Stimulated activated CD4-positive, alpha-beta T cell treated with anti-CD3 and anti-CD28 coated beads, Interleukin-15, amount 100 ng/mL, for 24 hours (primary cell): ENCODE results near the gene OPA1.

Experiments used
- DNase-seq: peaks from one replicate; pipeline ENCODE4 v3.0.0-alpha.2; 2020

Gene OPA1

DNA sequence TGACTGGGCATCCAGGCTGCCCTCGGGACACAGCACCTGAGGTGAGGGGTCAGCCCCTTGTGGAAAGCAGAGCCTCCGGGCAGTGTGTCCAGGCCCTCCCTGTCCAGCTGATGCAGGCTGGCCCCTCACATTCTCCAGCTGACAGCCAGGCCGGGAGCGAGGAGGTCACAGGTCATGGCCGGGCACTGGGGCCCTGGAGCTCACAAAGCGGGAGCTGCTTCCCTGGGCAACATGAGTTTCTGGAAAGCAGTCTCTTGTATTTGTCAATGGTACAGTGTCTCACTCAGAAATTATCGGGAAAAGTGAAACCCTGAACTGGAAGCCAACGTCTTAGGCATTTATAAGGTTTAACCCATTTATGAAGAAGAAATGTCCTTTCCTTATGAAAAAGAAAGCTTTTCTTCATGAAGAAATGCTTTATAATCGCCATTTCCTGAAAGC, 118.5 kb downstream of the OPA1 start:
- DNase-seq = no peak

DNA sequence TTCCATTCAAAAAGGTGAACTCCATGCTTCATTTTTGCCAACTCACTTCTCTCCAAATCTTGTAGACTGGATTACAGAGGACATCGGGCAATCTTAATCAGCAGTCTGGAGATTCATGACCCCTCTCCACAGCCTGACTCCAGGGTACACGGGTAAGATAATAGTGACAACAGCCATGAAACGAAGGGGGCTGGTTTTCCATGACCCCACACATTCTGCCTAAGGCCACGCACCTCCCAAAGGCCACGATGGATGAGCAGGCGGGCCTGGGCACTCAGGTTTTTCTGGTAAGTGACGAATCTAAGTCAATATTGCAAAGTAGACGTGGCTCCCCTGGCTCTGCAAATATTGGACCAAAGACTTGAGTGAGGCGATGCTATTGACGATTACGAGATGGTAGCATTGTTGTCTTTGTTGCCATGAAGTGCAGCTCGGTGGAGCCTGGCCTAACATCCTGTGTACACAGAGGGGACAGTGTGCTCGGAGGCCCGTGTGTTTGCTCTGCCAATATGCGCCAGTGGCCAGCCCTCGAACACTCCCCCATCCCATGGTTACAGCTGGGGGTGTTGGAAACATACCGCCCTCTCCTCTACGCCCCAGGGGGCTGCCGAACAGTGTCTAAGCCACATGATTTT, 119.1 kb downstream of the OPA1 start:
- no peak for DNase-seq

DNA sequence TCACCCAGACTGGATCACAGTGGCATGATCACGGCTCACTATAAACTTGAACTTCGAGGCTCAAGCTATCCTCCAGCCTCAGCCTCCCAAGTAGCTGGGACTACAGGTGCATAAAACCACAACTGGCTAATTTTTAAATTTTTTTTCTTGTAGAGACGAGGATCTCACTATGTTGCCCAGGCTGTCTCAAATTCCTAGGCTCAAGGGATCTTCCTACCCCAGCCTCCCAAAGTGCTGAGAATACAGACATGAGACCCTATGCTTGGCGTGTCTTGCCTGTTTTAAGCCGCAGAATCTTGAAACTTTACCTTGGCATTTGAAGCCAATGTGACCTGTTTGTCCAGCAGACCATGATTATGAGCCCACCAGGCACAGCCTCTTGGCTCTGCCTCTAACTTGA, 119.9 kb downstream of the OPA1 start:
- DNase-seq = no peak

DNA sequence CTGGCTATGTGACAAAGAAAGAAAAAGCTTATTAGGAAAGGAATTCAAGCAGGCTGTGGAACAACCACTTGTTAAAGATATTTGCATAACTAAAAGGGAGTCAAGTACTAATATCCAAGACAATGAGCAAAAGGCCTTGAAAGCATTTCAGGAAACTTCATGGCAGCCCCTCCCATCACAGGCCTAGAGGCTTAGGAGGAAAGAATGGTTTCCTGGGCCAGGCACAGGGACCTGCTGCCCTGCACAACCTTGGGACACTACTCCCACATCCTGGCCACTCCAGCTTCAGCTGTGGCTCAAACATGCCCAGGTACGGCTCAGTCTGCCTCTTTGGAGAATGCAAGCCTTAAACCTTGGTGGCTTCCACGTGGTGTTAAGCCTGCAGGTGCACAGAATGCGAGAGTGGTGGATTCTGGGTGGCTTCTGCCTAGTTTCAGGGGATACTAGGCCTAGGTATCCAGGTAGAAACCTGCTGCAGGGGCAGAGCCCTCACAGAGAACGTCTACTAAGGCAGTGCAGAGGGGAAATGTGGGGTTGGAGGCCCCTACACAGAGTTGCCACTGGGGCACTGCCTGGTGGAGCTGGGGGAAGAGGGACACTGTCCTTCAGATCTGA, 121.6 kb downstream of the OPA1 start:
- no peak for DNase-seq

DNA sequence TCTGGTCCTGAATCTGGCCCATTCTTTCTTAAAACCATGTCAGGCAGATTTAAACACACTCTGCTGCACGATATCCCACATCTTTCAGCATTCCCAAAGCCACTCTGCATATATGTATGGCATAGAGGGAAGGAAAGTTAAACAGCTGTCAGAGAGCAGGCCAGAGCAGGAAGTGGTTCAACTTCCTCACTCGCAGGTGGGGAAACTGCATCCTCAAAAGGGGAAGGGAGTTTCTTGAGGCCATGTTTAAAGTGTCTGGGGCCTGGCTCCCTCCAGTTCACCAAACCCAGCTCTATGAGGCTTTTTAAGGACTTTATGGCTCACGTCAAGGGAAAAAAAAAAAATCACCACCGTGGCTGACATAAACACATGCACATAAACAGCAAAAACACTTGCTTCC, 123.1 kb downstream of the OPA1 start:
- no peak for DNase-seq

DNA sequence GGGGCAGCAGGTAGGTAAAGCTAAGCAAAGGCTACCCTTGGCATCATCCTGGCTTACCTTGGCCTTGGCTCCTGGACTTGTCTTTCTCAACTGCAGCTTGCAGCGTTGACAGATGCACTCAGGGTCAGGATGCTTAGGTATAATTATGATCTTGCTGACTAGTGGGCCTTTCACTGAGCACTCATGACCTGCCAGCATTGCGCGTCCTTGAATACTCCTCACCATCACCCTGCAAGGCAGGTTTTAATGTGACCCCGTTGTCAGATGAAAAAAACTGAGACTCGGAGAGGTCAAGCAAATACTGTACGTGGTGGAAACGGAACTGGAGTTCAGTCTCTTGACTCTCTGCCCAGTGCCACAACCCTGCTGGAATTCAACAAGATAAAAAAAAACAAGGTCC, 126.7 kb downstream of the OPA1 start:
- DNase-seq = no peak

DNA sequence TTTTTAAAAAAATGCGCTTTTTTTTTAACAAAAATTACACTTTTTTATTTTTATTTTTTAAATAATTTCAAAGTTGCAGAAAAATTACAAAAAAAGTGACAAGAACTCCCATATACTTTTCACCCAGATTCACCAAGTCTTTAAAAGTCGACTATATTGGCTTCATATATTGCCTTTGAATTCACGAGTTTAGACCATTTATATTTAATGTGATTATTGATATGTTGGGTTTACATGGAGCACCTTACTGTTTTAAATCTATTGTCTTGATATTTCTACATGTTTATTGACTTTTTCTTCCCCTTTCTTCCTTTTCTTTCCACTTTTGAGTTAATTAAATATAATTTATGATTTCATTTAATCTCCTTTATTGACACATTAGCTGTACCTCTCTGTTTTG, 127.2 kb downstream of the OPA1 start:
- DNase-seq = no peak

DNA sequence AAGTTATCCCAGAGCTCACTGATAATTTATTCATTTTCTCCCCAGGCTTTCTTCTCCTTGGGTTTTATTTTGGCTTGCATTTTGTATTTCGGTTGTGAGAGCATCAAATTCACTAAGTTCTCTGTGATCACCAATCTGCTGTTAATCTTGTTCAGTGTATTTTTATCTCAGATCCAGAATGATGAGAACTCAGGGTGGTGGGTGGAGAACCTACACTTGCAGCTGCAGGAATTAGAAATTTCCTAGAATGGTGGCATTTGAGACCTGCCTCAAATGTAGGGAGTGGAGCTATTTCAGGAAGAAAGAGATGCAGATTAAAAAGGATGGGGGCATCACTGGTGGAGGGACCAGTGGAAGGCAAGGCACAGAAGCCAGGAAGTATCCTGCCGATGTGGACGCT, 129.6 kb downstream of the OPA1 start:
- DNase-seq = no peak

DNA sequence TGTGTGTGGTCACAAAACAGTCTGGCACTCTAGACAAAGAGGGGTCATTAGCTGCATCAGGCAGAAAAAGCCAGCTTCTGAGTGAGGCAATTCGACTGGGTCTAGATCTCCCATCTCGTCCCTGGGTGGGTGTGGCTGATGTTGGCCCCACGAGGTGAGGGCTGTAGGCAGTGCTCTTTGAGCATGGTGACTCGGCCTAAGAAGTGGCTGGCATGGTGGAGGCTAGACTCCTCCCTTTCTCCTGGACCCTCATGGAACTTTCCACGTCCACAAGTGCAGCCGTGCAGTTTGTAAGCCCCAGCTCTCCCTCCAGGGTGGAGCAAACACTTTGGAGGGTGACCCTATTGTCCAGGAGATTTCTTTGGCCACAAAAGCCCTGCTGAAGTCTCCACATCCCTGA, 134.1 kb downstream of the OPA1 start:
- no peak for DNase-seq

DNA sequence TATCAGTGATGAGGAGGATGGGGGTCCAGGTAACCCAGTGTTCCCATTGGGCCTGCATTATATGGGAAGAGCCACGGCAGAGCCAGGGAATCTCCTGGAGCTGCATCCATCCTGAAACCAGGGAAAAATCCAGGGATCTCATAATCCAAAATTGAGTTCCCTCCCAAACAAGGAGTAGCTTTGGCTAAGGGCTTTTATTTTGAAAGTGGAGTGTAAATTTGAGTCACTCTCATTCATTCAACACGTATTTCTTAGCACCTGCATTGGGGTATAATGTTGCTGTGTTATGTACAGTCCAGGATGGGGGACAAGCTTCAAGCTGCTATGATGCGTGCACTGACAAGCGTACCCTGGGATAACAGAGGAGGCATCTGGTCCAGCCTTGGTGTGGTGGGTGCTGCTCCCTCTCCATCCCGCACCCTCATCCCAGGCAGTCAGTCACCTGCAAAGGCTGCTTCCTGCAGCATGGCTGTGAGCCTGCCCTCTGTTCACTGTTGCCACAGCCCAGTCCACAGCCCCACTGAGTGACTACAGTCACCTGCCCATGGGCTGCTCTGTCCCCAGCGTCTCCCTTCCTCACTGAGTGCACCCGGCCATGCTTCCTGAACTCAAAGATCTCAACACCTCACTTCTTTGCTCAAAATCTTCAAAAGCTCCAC, 135.6 kb downstream of the OPA1 start:
- DNase-seq = no peak

DNA sequence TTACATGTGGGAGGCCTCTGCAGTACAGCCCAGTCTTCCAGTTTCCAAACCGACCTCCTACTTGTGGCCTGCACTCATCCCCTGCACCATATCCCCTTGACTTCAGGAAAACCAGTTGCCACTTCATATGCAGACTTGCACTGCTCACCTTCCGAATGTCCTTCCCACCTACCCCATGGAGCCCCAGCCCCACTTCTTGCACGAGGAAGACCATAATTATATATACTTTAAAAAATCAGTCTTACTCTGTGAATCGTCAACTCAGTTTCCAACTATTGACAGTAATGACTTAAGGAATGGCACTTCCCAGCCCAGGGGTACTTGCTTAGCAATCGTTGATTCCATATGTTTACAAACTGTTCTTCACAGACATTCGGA, 136.1 kb downstream of the OPA1 start:
- no peak for DNase-seq

DNA sequence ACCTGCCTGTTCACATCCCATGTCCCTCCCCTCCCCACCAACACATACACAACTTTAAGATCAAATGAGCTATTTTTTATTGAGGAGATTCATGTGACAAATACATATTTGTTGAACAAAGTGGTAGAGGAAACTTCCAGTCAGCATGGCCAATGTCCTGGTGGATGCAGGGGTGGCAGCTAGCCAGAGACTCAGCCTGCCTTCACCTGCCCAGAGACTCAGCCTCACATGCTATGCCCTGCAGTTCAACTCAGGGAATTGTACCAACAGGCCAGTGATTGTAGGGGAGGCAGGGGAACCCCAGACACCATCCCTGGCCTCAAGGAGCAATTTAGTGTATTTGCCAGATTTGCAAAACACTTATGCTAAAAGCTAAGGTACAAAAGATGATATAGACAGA, 136.6 kb downstream of the OPA1 start:
- DNase-seq = no peak

DNA sequence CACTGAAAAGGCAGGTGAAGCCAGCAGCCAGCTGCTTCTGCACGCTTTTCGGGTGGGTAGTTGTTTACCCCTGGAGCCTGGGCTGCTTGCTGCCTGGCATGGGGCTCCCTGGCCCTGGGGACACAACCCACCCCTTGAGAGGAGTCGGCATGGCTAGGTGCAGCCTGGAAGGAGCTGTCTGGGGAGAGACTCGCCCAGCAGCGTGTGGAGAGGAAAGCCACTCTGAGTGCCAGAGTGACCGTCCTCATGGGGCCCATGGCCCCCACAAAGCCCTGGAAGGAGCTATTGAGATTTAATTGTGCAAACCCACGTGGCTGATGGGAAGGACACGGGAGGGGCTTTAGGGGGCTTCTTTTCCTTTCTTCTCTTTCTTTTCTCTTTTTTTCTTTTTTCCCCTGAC, 137.5 kb downstream of the OPA1 start:
- DNase-seq = no peak

DNA sequence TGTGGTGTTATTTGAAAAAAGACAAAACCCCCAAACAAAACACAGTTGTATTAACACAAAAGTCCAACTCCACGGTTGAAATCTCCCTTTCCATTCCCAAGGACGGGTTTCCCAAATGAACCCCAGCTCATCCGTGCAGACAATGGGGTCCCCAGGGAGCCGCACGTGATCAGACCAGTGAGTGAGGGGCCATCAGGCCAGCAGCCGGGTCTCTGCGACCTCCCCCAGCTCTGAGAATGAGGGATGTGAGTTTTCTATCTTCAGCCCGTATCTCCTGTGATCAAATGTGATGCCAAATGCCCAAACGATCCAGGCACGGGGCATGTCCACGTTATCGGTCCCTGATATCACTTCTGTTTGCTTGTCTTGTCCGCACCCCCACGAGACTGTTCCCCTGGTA, 138.0 kb downstream of the OPA1 start:
- no peak for DNase-seq

DNA sequence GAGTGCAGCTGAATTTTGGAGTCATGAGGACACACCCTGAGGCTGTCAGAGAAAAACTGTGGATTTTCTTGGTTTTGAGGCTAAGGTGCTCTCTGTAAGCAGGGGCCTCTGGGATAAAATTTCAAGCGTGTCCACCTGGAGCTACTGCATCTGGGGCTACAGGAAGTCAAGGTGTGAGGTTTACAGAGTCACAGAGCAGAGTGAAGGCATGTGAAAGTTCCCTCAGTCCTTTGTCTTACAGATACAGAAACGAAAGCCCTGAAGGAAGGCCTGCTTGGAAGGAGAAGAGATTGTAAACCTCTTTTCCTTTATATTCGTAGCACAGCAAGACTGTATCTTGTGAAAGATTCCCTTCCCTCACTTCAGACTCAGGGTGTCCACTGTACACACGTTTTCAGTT, 138.6 kb downstream of the OPA1 start:
- DNase-seq = no peak

DNA sequence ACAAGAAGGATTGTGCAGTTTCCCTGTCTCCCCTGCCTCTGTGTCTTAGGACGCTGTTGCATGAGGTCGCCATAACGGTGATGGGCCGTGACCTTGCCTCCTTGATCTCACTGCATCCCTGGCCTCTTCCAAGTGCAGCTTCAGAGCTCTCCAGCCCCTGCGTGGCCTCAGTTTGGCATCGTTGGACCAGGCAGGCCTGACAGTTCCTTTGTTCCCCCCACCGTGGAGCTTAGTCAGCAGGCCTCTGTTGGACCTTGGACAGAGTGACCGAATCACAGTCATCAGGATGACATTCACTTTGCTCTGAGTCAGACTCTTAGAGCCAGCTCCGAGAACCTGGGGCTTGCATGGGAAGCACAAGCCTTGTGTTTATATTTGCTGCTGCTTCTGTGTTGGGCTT, 139.4 kb downstream of the OPA1 start:
- no peak for DNase-seq

DNA sequence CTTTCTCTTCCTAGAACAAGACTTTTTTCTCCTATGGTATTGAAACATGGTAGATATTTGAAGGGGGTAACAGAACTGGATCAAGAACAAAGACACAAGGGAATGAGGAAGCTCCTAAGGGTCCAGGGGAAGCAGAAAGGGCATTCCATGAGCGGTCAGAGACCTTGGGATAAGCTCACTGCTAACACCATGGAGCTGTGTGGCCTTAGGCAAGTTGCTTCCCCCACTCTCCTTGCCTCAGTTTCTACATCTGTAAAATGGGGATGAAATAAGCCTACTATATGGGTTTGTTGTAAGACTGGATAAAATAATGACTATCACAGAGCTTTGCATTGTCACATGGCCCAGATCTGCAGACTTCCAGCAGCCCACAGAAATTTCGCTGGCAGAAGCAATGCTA, 139.8 kb downstream of the OPA1 start:
- DNase-seq = no peak

DNA sequence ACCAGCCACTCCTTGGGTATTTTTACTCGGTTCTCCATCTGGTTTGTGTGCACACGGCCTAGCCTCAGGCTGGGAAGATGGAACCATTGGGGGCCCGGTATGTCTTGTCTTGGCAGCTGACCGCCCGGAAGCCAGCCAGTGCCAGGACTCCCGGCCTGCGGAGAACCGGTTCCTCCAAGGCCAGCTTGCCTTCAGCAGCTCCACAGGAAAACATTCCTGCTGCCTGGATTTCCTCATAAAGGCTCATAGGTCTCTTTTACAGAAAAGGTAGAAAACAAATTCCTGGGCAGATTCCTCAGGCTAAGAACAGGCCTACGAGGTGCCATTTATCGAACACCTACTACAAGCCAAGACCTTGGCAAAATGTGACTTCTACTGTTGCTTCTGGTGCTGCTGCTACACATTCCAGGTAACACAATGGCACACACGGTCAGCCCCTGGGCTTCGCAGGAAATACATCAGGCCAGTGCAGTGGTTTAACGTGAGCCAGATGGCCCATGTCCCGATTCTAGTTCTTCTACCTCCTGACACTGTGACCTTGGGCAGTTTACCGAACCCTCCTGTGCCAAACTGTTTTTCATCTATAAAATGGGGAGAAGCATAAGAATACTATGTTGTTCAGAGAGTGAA, 141.8 kb downstream of the OPA1 start:
- no peak for DNase-seq

DNA sequence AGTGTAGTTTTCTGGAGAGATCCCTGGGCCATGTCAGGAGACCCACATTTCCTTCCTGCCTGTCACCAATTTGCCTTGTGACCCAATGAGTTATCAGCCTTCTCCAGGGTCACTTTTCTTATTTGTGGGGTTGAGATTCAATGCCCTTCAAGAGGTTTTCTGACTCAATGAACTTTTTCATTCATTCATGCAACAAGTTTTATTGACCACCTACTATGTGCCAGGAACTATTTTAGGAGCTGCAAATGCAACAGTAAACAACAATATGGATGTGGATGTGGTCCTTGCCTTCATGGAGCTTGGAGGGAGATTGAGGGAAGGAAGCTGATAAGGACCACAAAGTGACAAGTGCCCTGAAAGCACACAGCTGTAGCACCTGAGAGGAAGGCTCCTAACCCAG, 142.8 kb downstream of the OPA1 start:
- no peak for DNase-seq

DNA sequence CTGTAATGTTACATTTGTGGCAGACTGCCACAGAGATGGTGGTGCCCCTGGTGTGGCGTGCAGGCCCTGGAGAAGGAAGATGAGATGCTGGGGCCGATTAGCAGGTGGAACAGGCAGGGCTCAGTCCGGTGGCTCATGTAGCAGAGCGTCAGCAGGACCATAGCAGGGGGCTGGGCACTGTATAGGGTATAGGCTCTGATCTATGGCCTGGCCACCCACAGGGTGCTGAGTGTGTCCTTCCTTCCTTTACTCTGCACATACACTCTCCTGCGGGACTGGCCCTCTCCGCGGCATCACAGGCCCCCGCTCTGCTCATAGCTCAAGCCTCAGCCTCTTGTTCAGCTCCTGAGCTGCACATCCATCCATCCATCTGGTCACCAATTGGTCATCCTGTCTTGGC, 143.6 kb downstream of the OPA1 start:
- DNase-seq = no peak

DNA sequence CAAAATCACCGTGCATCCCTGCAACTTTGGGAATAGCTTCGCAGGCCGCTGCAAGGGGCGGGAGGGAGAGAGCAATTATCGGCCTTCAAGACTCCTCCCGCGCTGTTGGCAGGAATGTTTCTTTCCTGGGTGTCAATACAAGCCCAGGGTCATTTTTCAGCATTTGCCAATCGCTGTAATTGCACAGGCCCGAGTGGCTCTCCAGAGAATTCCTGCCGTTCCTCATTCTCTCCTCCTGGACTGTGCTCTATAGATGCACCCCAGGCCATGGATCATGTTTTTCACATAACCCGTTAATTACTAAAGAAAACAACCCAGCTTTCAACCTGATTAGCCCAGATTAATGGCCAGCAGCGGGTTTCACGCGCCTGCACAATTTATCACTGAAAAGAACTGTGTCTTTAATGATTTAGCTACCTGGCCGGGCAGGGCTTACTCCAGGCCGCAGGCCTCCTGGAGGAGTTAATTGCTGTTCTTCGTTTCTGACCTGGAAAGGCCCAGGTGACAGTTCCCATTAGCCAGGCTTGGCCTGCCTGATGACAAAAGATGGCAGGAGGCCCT, 144.3 kb downstream of the OPA1 start:
- DNase-seq = no peak

DNA sequence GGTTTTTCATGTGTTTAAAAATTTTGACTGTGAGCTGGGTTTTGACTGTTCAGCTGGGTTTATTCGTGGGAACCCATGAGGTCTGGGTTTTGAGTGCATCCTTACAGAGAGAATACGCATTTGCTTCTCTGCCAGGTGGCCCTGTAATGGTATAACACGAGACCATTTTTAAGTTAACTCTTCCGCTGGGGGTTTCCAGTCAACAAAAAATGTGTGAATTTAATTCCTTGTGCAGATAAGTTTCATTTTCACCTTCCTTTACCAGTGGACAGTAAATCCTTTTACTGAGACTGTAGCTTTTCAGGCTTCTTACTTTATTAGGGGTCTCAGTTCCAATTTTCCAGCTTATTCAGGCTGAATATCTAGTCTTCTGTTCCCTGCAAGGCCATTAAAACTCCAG, 149.6 kb downstream of the OPA1 start:
- DNase-seq = no peak

DNA sequence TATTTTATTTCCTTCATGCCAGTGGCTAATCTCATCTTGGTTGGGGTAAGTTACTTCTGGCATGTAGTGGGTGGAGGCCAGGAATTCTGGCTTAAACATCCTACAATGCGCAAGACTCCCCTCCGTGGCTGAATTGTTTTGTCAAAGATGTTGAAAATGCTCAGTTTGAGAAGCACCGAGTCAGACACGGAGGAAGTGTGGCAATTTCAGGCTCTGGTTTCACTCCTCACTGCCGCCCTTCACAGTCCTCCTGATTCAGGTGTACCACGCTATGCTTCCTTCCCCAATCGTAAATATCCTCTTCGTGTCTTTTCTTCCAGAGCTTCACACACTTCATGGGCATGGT, 150.7 kb downstream of the OPA1 start:
- peak; percentile 17 for DNase-seq
